SH-SY5Y (cell line): ENCODE data around the gene LRRC45.

ENCODE experiments used
- GATA2 ChIP-seq: IDR thresholded peaks from 2 replicates; pipeline ENCODE4 v1.6.1; 2011; ENCODE audit warnings: mild to moderate bottlenecking, low read depth, low read length
- GATA3 ChIP-seq: IDR thresholded peaks from 2 replicates; pipeline ENCODE4 v1.6.1; 2011; ENCODE audit warnings: low read depth, mild to moderate bottlenecking, low read length, moderate library complexity

Gene LRRC45

DNA sequence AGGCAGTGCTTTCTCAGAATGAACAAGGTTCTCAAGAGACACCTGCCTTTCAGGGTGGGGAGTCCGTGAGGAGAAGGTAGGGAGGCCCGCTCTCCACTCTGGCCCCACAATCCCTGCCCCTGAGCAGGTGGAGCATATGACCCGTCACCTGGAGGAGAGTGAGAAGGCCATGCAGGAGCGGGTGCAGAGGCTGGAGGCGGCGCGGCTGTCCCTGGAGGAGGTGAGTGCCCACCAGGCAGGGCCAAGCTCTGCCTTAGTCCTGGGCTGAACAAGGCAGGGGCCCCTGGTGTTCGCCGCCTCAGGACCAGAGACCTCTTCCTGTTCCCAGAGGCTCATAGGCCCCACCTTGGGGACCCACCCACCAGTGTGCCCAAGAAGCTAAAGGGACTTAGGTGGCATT is 5.9 kb downstream of the LRRC45 start:
- no peak for TF ChIP-seq GATA2
- TF ChIP-seq GATA3, result no peak

DNA sequence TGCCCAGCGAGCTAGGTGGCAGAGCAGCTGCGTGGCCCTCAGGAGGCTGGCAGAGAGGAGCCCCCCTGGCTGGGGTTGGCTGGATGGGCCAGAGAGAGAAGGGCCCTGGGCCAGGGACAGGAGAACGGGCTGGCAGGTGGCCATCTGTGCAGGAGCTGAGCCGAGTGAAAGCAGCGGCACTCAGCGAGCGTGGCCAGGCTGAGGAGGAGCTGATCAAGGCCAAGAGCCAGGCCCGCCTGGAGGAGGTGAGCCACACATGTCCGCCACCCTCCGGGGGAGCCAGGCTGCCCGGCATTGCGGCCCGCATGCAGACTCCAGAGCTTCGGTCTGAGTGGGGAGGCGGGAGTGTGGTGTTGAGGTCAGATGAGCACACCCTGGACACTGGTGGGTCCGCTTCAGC is 6.3 kb downstream of the LRRC45 start:
- TF ChIP-seq GATA2, result no peak
- TF ChIP-seq GATA3, result no peak

GRCh38 chr17:82029990-82030469 is 6.9 kb downstream of the LRRC45 start:
- TF ChIP-seq GATA2, result no peak
- TF ChIP-seq GATA3, result no peak

GRCh38 chr17:82030470-82031302 is 7.6 kb downstream of the LRRC45 start:
- TF ChIP-seq GATA3, result no peak
- TF ChIP-seq GATA2, result no peak

DNA sequence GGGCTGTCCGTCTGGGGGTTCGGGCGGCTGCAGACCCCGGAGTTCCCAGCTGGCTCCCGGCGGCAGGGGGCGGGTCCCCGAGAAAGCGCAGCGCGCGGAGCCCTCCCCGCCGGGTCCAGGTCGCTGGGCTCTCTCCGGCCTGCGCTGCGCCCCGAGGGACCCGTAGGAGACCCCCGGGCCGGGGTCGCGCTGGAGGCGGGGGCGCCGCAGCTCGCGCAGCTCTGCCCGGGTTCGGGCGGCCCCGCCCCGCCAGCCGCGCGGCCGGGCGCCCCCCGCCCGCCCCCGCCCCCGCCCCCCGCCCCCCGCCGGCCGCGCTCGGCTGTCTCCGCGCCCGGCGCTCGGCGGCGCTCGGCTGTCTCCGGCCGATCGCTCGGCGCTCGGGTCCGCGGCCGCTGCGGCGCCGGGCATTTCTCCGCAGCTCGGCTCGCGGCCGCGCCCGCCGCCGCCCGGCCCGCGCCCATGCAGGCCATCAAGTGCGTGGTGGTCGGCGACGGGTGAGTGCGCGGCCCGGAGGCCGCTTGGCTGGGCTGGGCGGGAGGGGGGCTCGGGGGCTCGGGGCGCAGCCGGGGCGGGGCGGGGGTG is 8.3 kb downstream of the LRRC45 start, which contains the start of gene RAC3:
Gene RAC3, plus strand, starts transcription at position 376 of the 582 bp plus-strand sequence. Its CDS starts 84 bp downstream, at position 460.
- TF ChIP-seq GATA2 (no peak), GATA3 (no peak)

DNA sequence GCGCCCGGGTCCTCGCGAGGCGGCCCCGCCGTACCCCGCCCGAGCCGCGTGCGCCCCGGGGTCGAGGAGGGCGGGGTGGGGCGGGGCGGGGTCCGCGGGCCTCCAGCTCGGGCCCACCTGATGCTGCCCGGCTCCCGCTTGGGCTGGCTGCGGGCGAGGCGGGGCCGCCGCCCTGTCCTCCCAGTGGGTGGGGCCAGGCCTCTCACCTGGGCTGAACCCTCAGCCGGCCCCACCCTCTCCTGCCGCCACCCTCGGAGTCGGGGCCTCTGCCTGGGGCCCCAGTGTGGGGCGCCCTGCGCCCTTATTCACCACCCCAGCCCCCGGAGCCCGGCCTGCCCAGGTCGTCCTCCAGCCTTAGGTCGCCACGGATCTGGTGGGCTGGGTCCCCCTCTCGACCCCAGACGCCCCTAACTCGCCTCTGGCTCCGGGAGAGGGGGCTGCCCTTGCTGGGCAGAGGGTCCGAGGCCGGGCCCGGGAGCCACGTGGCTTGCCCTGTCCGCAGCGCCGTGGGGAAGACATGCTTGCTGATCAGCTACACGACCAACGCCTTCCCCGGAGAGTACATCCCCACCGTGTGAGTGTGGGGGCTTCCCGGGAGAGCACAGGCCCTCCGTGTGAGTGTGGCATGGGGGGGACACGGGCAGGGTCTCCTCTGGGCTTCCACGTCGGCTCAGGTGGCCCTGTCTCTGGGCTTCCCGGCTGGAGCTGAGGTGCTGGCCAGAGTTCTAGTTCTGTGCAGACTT is 9.0 kb downstream of the LRRC45 start:
- TF ChIP-seq GATA2, result no peak
- no peak for TF ChIP-seq GATA3

GRCh38 chr17:82033359-82034085 is 10.4 kb downstream of the LRRC45 start:
- TF ChIP-seq GATA2 (no peak), GATA3 (no peak)

GRCh38 chr17:82034371-82035011 is 11.4 kb downstream of the LRRC45 start:
- no peak for TF ChIP-seq GATA3
- no peak for TF ChIP-seq GATA2

DNA sequence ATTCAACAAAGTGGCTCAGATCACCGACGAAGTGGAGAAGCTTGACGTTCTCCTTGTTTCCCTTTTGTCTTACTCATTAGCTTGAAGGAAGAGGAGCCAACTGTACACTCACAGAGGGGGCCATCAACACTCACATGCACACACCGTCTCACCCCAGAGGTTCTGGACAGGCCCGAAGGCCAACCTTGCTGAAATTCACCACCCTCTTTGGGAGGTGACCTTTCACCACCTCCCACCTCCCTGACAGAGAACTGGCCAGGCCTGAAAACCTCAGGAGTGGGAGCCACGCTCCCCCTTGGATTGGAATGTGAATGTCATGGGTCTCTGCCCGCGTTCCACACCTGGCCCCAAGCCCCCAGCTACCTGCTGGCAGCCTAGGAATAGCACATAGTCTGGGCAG is 12.4 kb downstream of the LRRC45 start:
- TF ChIP-seq GATA2, result no peak
- TF ChIP-seq GATA3, result no peak

DNA sequence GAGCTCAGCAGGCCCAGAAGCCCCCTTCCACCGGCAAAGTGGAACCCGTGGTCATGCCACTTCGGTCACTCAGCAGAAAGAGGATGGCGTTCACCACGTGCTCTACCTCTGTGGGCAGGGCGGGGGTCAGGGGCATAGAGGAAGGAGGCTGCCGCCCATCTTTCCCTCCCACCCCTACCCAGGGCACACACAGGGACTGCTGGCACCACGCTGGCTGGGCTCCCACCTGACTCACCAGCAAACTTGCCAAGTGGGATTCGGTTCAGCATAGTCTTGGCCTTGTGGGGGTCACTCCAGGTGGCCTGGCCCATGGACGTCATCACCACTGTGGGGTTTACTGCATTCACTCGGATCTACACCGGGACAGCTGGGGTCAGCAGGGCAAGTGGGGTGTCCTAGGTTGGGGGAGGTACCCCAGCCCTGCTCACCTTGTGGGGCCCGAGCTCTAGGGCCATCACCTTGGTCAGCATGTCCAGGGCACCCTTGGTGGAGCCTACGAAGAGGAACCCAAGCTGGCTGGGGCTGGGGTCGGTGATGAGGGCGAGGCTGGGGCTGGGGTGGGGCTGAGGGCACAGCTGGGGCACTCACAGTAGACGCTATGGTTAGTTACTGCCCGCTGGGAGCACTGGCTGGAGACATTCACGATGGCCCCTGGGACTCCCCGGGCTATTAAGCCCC is 13.0 kb downstream of the LRRC45 start:
- TF ChIP-seq GATA2 (no peak), GATA3 (no peak)

DNA sequence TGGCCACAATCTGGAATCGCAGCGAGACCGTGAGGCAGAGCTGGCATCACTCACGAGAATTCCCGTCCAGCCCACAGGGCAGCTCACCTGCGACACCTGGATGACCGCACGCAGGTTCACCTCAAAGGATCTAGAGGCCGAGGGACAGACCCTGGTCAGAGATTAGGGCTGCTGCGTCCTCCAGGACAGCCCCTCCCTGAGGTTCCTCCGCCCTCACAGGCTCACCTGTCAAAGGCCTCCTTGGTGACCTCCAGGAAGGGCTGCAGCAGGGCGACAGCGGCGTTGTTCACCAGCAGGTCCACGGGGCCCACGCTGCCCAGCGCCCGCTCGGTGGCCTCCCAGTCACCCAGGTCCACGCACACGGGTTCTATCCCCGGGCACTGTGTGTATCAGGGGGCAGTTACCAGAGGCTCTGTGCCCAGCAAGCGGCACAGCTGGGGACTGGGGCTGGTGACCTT is 13.6 kb downstream of the LRRC45 start:
- TF ChIP-seq GATA3 (no peak), GATA2 (no peak)

DNA sequence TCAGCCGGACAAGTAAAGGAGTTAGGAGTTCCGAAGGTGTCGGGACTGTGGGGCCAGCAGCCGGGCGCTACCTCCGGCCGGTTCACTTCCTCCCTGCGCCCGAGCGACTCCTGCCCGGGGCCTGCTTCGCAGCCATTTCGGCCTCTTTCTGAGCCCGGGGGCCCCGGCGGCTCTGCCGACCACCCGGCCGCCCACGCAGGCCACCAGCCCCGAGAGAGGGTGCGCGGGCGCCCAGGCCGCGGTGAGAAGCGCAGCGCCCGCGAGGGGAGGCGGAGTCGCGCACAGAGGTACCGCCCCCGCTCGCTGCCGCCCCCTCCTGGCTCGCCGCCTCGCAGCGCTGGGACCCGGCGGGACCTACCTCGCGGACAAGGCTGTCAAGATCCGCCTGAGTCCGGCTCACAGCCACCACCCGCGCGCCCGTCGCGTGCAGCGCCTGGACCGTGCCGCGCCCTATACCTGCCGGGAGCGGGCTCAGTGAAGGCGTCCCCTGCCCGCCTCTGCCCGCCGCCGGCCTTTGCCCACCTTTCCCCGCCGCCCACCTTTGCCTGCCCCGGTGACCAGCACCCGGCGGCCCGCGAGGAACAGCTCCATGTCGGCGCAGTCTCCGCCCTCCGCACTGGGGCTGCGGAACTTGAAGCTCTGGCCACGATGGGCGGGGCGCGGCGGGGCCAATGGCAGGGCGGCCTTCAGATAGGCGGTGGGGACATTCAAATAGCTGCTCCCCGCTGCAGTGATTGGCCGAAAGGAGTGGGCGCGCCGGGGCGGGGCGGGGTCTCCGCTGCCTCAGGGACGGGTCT is 14.2 kb downstream of the LRRC45 start, which contains the start of gene DCXR:
Gene DCXR, minus strand, starts transcription at position 606 of the 797 bp plus-strand sequence. Its CDS starts 15 bp downstream, at position 591.
- no peak for TF ChIP-seq GATA3
- TF ChIP-seq GATA2, result no peak

- TF ChIP-seq GATA2 (no peak), GATA3 (no peak)
These were observed 14.7 kb downstream of the LRRC45 start for GRCh38 chr17:82037889-82038195.
